Activated CD4-positive, alpha-beta T cell treated with anti-CD3 and anti-CD28 coated beads, Interleukin-2, amount 50 U/mL, for 1 hour (primary cell): Measurements from ENCODE around the gene TCAF1.
"Not testable (repeated sequence)": the region's sequence is repeated elsewhere in the genome, so short reads cannot be mapped to it uniquely, and the experiment has no call there.

Experiments used
- DNase-seq: peaks from one replicate; pipeline ENCODE4 v3.0.0-alpha.2; 2020

The TCAF1 gene

GRCh38 chr7:143849785-143850479 lies 52.0 kb downstream of the TCAF1 start:
- no peak for DNase-seq

GRCh38 chr7:143848192-143848591 lies 53.8 kb downstream of the TCAF1 start:
- DNase-seq, result no peak

GRCh38 chr7:143846692-143847091 lies 55.3 kb downstream of the TCAF1 start:
- no peak for DNase-seq

DNA sequence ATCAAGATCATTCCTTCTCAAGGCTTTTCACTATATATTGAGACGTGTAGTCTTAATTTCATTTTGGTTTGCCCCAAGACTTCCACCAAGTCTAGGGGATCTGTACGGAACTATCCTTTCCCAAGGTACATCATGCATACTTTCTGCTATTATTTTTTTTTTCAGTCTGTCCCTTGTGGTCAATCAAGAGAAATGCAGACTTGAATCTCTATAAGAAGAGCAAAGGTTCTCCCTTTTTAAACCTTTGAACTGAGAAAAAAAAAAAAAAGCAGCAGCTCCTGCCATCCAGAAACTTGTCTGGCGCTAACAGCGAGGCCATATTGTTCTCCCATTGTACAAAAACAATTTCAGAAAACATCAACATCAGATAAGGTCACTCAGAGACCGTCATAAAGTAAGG lies 60.3 kb downstream of the TCAF1 start:
- not testable (repeated sequence) for DNase-seq

GRCh38 chr7:143840062-143840461 lies 61.9 kb downstream of the TCAF1 start:
- not testable (repeated sequence) for DNase-seq

DNA sequence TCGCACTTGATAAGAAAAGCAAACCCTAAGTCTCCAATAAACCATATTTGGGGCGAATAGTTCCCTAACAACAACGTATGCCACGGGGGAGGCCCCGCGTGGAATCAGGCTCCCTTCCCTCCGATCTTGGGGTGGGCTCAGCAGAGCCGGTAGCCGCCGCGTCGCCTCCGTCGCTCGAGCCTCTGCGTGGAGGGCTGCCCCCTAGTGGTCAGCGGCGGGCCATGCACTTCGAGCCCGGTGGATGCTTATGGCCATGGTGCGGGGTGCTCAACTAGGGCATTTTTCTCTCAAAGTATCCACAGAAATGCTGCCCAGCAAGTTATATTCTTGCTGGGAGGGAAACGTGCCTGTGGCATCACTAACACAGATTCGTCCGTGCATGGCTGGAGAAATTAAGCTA lies 64.8 kb downstream of the TCAF1 start:
- peak; percentile 95 for DNase-seq

- peak; percentile 90 for DNase-seq
Observed at GRCh38 chr7:143836622-143837021, 65.4 kb downstream of the TCAF1 start.

DNA sequence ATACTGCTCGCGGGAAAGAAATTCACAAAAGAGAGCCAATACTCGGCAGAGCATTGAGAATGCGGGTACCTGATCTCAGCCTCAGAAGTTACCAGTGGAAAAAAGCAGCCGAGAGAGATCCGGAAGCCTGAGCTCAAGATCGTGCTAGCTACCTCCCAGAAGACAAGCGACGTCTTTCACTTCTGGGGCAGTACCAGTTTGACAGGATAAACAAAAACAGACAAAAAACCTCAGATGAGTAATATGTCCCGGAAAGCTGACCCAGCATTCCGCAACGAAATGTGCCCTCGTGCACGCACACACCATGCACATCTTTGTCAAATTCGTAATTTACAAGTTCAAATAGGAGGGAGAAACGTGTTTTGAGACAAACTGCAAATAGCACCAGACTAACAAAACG lies 65.9 kb downstream of the TCAF1 start:
- not testable (repeated sequence) for DNase-seq

- DNase-seq, result not testable (repeated sequence)
Observed at GRCh38 chr7:143826578-143826977, 75.4 kb downstream of the TCAF1 start.

- DNase-seq, result not testable (repeated sequence)
Observed at GRCh38 chr7:143824295-143825135, 77.5 kb downstream of the TCAF1 start.

GRCh38 chr7:143823634-143824294 lies 78.2 kb downstream of the TCAF1 start:
- not testable (repeated sequence) for DNase-seq

- not testable (repeated sequence) for DNase-seq
Observed at GRCh38 chr7:143821392-143822277, 80.3 kb downstream of the TCAF1 start.

GRCh38 chr7:143817873-143818272 lies 84.1 kb downstream of the TCAF1 start:
- not testable (repeated sequence) for DNase-seq

GRCh38 chr7:143816471-143817133 lies 85.4 kb downstream of the TCAF1 start:
- not testable (repeated sequence) for DNase-seq

GRCh38 chr7:143810639-143811038 lies 91.3 kb downstream of the TCAF1 start:
- DNase-seq, result not testable (repeated sequence)

GRCh38 chr7:143806664-143807071 lies 95.3 kb downstream of the TCAF1 start:
- not testable (repeated sequence) for DNase-seq
